Limb (tissue), 2 donors: ENCODE results near the gene RAB22A.

ENCODE experiments used
- DNase-seq, 2 donors: peaks; one replicate each; pipeline ENCODE4 v3.0.0-alpha.2; 2016; ENCODE audit errors: extremely low spot score in 2 of 2

The RAB22A gene

GRCh38 chr20:58309591-58310290 is at the start of gene RAB22A:
Gene RAB22A, plus strand, starts transcription at chr20:58309715. Its CDS starts 262 bp downstream, at chr20:58309977.
- peak; percentile 85 to 88 for DNase-seq

- DNase-seq, result no peak
These were observed 49.5 kb upstream of the RAB22A start for GRCh38 chr20:58260006-58260405.

GRCh38 chr20:58261660-58262059 is 47.9 kb upstream of the RAB22A start:
- no peak for DNase-seq

GRCh38 chr20:58264271-58264670 is 45.2 kb upstream of the RAB22A start:
- DNase-seq, result no peak

GRCh38 chr20:58267389-58268215 is 41.9 kb upstream of the RAB22A start:
- no peak for DNase-seq

GRCh38 chr20:58268421-58268821 is 41.1 kb upstream of the RAB22A start:
- no peak for DNase-seq

- no peak for DNase-seq
These were observed 40.4 kb upstream of the RAB22A start for GRCh38 chr20:58268936-58269619.

- DNase-seq, result no peak
These were observed 37.7 kb upstream of the RAB22A start for GRCh38 chr20:58271606-58272351.

GRCh38 chr20:58274384-58274783 is 35.1 kb upstream of the RAB22A start:
- no peak for DNase-seq

GRCh38 chr20:58277107-58277506 is 32.4 kb upstream of the RAB22A start:
- no peak for DNase-seq

- no peak for DNase-seq
These were observed 31.7 kb upstream of the RAB22A start for GRCh38 chr20:58277578-58278472.

- no peak for DNase-seq
These were observed 22.8 kb upstream of the RAB22A start for GRCh38 chr20:58286729-58287128.

GRCh38 chr20:58287638-58288037 is 21.9 kb upstream of the RAB22A start:
- no peak for DNase-seq

GRCh38 chr20:58289143-58289542 is 20.4 kb upstream of the RAB22A start:
- DNase-seq, result no peak

- no peak for DNase-seq
These were observed 16.1 kb upstream of the RAB22A start for GRCh38 chr20:58293453-58293852.

GRCh38 chr20:58294497-58295455 is 14.7 kb upstream of the RAB22A start:
- DNase-seq, result no peak

GRCh38 chr20:58296051-58296837 is 13.3 kb upstream of the RAB22A start:
- DNase-seq, result no peak

GRCh38 chr20:58297394-58297793 is 12.1 kb upstream of the RAB22A start:
- no peak for DNase-seq

- no peak for DNase-seq
These were observed 9.2 kb upstream of the RAB22A start for GRCh38 chr20:58300321-58300720.
